Smooth muscle cell (in vitro differentiated cells): Measurements from ENCODE around the gene ELK4. TPM values are rescaled to one million over a fixed set of nuclear protein-coding genes. Genes with fewer than 3 reads are reported as not detected.

Source experiments
- polyA plus RNA-seq: library from polyadenylated mRNA; unstranded; fragments of >200 nt; fragmentation: Nextera tagmentation; extraction: Ambion mirVana; gene quantifications from 2 replicates; pipeline ENCODE4 v1.2.1, GENCODE V29; 2016
- small RNA-seq: library from RNA; depleted of rRNA; stranded (forward); fragments of <200 nt; gene quantifications from one replicate; pipeline ENCODE3, GENCODE V24; 2014
- total RNA-seq: library from RNA; depleted of rRNA; stranded (reverse); fragments of >200 nt; gene quantifications from 2 replicates; pipeline ENCODE4 v1.2.3, GENCODE V29; 2014

Gene ELK4
- total and polyA plus RNA-seq, 2 experiments from 2014 or later, result 3.7 to 15.5 TPM

Small RNA genes lying within 50 kb of the gene (small RNA-seq; reads per million reads assigned to genes)
- gene RNU2-19P (not detected), gene RNU6-418P (not detected)

Other genes with a start within 250 kb of the ELK4 start
- gene LEMD1, start 210.0 kb downstream of the ELK4 start, total RNA-seq, result 1.3 and 5.8 TPM in 2 replicates
- 8.0 and 15.0 TPM in 2 replicates for gene LEMD1, start 210.0 kb downstream of the ELK4 start, polyA plus RNA-seq
- gene BLACAT1, start 176.0 kb downstream of the ELK4 start, total RNA-seq, result 1.3 and 3.9 TPM in 2 replicates
- gene BLACAT1, start 176.0 kb downstream of the ELK4 start, polyA plus RNA-seq, result 0.72 and 2.8 TPM in 2 replicates
- 3.5 and 6.1 TPM in 2 replicates for gene CDK18, start 127.3 kb downstream of the ELK4 start, total RNA-seq
- 6.1 and 10.0 TPM in 2 replicates for gene CDK18, start 127.3 kb downstream of the ELK4 start, polyA plus RNA-seq
- gene SLC45A3, start 48.5 kb upstream of the ELK4 start, total RNA-seq, result 3.2 and 4.9 TPM in 2 replicates
- 3.1 and 4.4 TPM in 2 replicates for gene SLC45A3, start 48.5 kb upstream of the ELK4 start, polyA plus RNA-seq
- gene NUCKS1, start 118.2 kb upstream of the ELK4 start, total RNA-seq, result 139 and 179 TPM in 2 replicates
- gene NUCKS1, start 118.2 kb upstream of the ELK4 start, polyA plus RNA-seq, result 29.1 and 30.9 TPM in 2 replicates
- 1.7 and 4.1 TPM in 2 replicates for gene RAB29, start 143.5 kb upstream of the ELK4 start, total RNA-seq
- 4.1 and 4.5 TPM in 2 replicates for gene RAB29, start 143.5 kb upstream of the ELK4 start, polyA plus RNA-seq
- gene SLC41A1, start 181.2 kb upstream of the ELK4 start, total RNA-seq, result 22.8 and 23.2 TPM in 2 replicates
- gene SLC41A1, start 181.2 kb upstream of the ELK4 start, polyA plus RNA-seq, result 17.8 and 22.3 TPM in 2 replicates
- not detected in 2 replicates for gene PM20D1, start 218.1 kb upstream of the ELK4 start, total RNA-seq
- gene PM20D1, start 218.1 kb upstream of the ELK4 start, polyA plus RNA-seq, result 0.17 TPM in 1 of 2 replicates, not detected in the other